ENCODE measurements around the gene CHD1. TPM values are rescaled to one million over a fixed set of nuclear protein-coding genes. Genes with fewer than 3 reads are reported as not detected.

The CHD1 gene
- total and polyA plus RNA-seq, 9 of the 15 experiments (the other 6 are each of a cell fraction or from before 2014, with no cell fraction given): 27.3 to 133 (median 58.7) TPM

DNA sequence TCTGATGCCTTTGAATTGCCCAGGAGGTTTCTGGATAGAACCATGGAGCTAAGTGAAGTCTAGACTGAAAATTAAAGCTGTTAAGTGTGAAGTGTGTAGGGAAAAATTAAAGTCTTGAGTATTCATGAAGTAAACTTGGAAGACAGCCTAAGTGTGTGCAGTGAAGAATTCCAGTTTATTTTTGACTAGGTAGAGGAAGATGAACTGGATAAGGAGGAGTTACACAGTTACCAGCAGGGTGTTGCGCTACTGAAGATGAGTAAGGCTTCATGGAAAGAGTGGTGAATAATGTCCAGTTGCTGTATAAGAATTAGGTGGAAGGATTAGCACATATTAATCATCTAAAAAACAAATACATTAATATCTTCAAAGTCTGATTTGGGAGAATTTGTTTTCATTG is 5.7 kb upstream of the CHD1 start:
- WGBS (ENCODE audit: insufficient coverage, low coverage, missing lambda C conversion rate): 60% methylated on average over 1 of the region's 1 CpG
- peaks cover 8% of the 10 kb centered on the region; the same call in 2 of the 3 replicates for H3K36me3 ChIP-seq (ENCODE audit: control insufficient read depth, insufficient read depth, low read length)
- H3K4me2 ChIP-seq (ENCODE audit: insufficient read depth, low read length): no peak overlapping the region
- POLR2A ChIA-PET: no interaction called here
- H3K9ac ChIP-seq (ENCODE audit: insufficient read depth in 1 of 2, low read depth in 2 of 2, low read length in 2 of 2): no peak overlapping the region
- CTCF ChIA-PET (ENCODE audit: low intra/inter-chr PET ratio): no interaction called here
- no TSS peak for BruUV-seq (replicated peaks)
- H4K20me1 ChIP-seq (replicated peaks; ENCODE audit: control insufficient read depth, insufficient read depth, low read length): no peaks in the 10 kb centered on the region
- H3K9me3 ChIP-seq (replicated peaks; ENCODE audit: control insufficient read depth, insufficient read depth, low read depth, low read length): no peaks in the 10 kb centered on the region
- H3K4me3 ChIP-seq: no peak overlapping the region
- peaks cover 39% of the 10 kb centered on the region for H3K79me2 ChIP-seq (ENCODE audit: control insufficient read depth, insufficient read depth, low read length)
- H2AFZ ChIP-seq (ENCODE audit: low read depth, low read length): no peak overlapping the region
- intact Hi-C loops (cut with micrococcal nuclease) (no loop called here), in situ Hi-C loops (cut with MboI) (no loop called here)
- H3K27ac ChIP-seq (ENCODE audit: extremely low read depth, low read depth, low read length): no peak overlapping the region
- FAIRE-seq (no peak), DNase-seq (ENCODE audit: extremely low read depth in 1 of 4, low spot score in 3 of 4) (peak in 1 of 4 experiments; percentile 10), ATAC-seq (0 out of 3 replicates have a peak, but pooled peaks have one; percentile 11)
- H3K27me3 ChIP-seq (ENCODE audit: control insufficient read depth in 2 of 2, insufficient read depth in 2 of 2, low read length in 2 of 2): no peaks in the 10 kb centered on the region
- TF ChIP-seq, protein P1, sequence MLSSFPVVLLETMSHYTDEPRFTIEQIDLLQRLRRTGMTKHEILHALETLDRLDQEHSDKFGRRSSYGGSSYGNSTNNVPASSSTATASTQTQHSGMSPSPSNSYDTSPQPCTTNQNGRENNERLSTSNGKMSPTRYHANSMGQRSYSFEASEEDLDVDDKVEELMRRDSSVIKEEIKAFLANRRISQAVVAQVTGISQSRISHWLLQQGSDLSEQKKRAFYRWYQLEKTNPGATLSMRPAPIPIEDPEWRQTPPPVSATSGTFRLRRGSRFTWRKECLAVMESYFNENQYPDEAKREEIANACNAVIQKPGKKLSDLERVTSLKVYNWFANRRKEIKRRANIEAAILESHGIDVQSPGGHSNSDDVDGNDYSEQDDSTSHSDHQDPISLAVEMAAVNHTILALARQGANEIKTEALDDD (IDR thresholded peaks at IDR 0.05): peak; percentile 65; the same call in 1 of the 2 replicates
- TF ChIP-seq SOX6 (IDR thresholded peaks at IDR 0.05): no peak
- peaks cover 0 to 30% of the 10 kb centered on the region in 2 experiments; a peak in 4 of 5 replicates for H3K4me1 ChIP-seq (replicated peaks in 1 of 2; ENCODE audit: control insufficient read depth in 2 of 2, insufficient read depth in 2 of 2, low read length in 2 of 2)
- H3K9me1 ChIP-seq (ENCODE audit: control insufficient read depth, insufficient read depth, low read length): no peaks in the 10 kb centered on the region

DNA sequence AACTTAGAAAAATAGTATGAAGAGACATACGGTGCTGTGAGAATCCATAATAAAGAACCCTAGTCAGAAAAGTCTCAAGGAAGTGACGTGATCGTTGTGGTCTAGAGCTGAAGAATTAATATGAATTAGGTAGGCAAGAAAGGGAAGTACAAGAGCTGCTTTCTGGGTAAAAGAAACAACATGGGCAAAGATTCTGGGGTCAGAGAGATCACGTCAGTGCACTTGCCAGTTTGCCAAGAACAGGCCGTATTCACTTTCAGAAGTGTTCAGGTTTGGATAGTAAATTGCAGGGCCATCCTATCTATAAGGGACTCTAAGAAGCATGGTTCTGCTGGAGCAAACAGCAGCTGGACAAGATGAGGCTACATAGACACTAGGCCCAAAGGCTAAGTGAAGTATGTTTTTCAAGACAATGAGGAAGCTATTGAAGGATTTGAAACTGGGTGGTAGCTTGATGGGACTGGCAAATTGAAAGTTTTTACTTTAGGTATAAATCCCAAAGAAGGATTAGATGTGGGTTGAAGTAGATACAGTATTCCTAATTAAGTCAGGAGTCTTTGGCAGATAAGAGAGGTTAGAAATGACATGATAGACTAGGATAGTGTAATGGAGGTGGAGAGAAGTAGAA is 4.8 kb upstream of the CHD1 start:
- no peak for TF ChIP-seq ZC3H4 (CRISPR knock-in tag; IDR thresholded peaks at IDR 0.05; ENCODE audit: borderline replicate concordance)
- no peak for TF ChIP-seq ZNF76 (CRISPR knock-in tag; IDR thresholded peaks at IDR 0.05; ENCODE audit: borderline replicate concordance)
- peak; percentile 14 for TF ChIP-seq POLR2B (IDR thresholded peaks at IDR 0.05; ENCODE audit: low read depth, partially characterized antibody)
- H3K27me3 ChIP-seq (ENCODE audit: control insufficient read depth in 2 of 2, insufficient read depth in 2 of 2, low read length in 2 of 2): no peaks in the 10 kb centered on the region
- BruUV-seq (replicated peaks): no TSS peak
- intact Hi-C loops (cut with micrococcal nuclease) (no loop called here), in situ Hi-C loops (cut with MboI) (no loop called here)
- no peak overlapping the region for H3K4me3 ChIP-seq
- H3K9ac ChIP-seq (ENCODE audit: insufficient read depth in 1 of 2, low read depth in 2 of 2, low read length in 2 of 2): no peak overlapping the region
- H3K4me1 ChIP-seq (replicated peaks in 1 of 2; ENCODE audit: control insufficient read depth in 2 of 2, insufficient read depth in 2 of 2, low read length in 2 of 2): peaks cover 5 to 25% of the 10 kb centered on the region in 2 experiments; a peak in 4 of 5 replicates
- H3K79me2 ChIP-seq (ENCODE audit: control insufficient read depth, insufficient read depth, low read length): peaks cover 41% of the 10 kb centered on the region
- H2AFZ ChIP-seq (ENCODE audit: low read depth, low read length): no peak overlapping the region
- 79% methylated on average over 5 of the region's 5 CpGs for WGBS (ENCODE audit: insufficient coverage, low coverage, missing lambda C conversion rate)
- no peak for FAIRE-seq
- no peaks in the 10 kb centered on the region for H3K9me3 ChIP-seq (replicated peaks; ENCODE audit: control insufficient read depth, insufficient read depth, low read depth, low read length)
- H4K20me1 ChIP-seq (replicated peaks; ENCODE audit: control insufficient read depth, insufficient read depth, low read length): no peaks in the 10 kb centered on the region
- POLR2A ChIA-PET: interaction anchor here (0.9 to 1.0 kb wide), 3 partner anchors 15 to 35 kb away, joined by 3 to 6 read pairs (median 4); no protein-coding TSS in a partner anchor
- H3K36me3 ChIP-seq (ENCODE audit: control insufficient read depth, insufficient read depth, low read length): peaks cover 8% of the 10 kb centered on the region; the same call in 2 of the 3 replicates
- DNase-seq (ENCODE audit: extremely low read depth in 1 of 4, low spot score in 3 of 4): no peak
- no peak for ATAC-seq
- no peaks in the 10 kb centered on the region for H3K9me1 ChIP-seq (ENCODE audit: control insufficient read depth, insufficient read depth, low read length)
- CTCF ChIA-PET (ENCODE audit: low intra/inter-chr PET ratio): no interaction called here
- H3K27ac ChIP-seq (ENCODE audit: extremely low read depth, low read depth, low read length): no peak overlapping the region
- H3K4me2 ChIP-seq (ENCODE audit: insufficient read depth, low read length): no peak overlapping the region
